ENCODE data around the gene NEK6.

GRCh38 chr9:124335320-124335707 is 77.6 kb downstream of the NEK6 start:
- no peak for TF ChIP-seq CTCF (IDR thresholded peaks at IDR 0.05; ENCODE audit: low read depth, low read length, poor library complexity, severe bottlenecking)
- TF ChIP-seq EZH2phosphoT487 (IDR thresholded peaks at IDR 0.05; ENCODE audit: borderline replicate concordance, low read length): no peak
